SK-N-SH treated with all-trans-retinoic acid at 6 μM for 48 hours (cell line): ENCODE data around the gene ALOX5.

ENCODE experiments used
- ATAC-seq: fragments of 200-7000 bp; cut with Tn5 transposase; 3 replicates; pipeline ENCODE4 v1.9.1; 2020; ENCODE audit warnings: mild to moderate bottlenecking, moderate library complexity
- ARNTL ChIP-seq: fragments of 450-650 bp; formaldehyde crosslinking; IDR thresholded peaks from 2 replicates; pipeline ENCODE4 v1.5.0; 2020; ENCODE audit warnings: low read depth, mild to moderate bottlenecking, moderate library complexity, borderline replicate concordance
- BACH2 ChIP-seq: fragments of 250-450 bp; sonication (Bioruptor Pico); IDR thresholded peaks from 2 replicates; pipeline ENCODE4 v1.9.0; 2021; ENCODE audit warnings: mild to moderate bottlenecking, borderline replicate concordance
- CREB5 ChIP-seq: fragments of 250-450 bp; sonication (Bioruptor Pico); IDR thresholded peaks from 2 replicates; pipeline ENCODE4 v1.5.1; 2020; ENCODE audit warnings: low read depth, mild to moderate bottlenecking, moderate library complexity
- CSDC2 ChIP-seq: fragments of 250-450 bp; sonication (Bioruptor Pico); IDR thresholded peaks from 2 replicates; pipeline ENCODE4 v1.5.0; 2020; ENCODE audit warnings: mild to moderate bottlenecking, moderate library complexity
- CSRNP3 ChIP-seq: fragments of 250-450 bp; sonication (Bioruptor Pico); IDR thresholded peaks from 2 replicates; pipeline ENCODE4 v1.5.1; 2021; ENCODE audit warnings: mild to moderate bottlenecking, moderate library complexity
- ESRRG ChIP-seq: fragments of 250-450 bp; sonication (Bioruptor Pico); IDR thresholded peaks from 2 replicates; pipeline ENCODE4 v1.6.1; 2021; ENCODE audit warnings: mild to moderate bottlenecking
- GLIS3 ChIP-seq: fragments of 250-450 bp; sonication (Bioruptor Pico); IDR thresholded peaks from 2 replicates; pipeline ENCODE4 v1.5.0; 2020; ENCODE audit warnings: mild to moderate bottlenecking, moderate library complexity
- ISL1 ChIP-seq: fragments of 250-450 bp; sonication (Bioruptor Pico); IDR thresholded peaks from 2 replicates; pipeline ENCODE4 v2.1.2; 2022; ENCODE audit warnings: mild to moderate bottlenecking, moderate library complexity
- PATZ1 ChIP-seq: fragments of 250-450 bp; sonication (Bioruptor Pico); IDR thresholded peaks from 2 replicates; pipeline ENCODE4 v1.8.0; 2020; ENCODE audit warnings: mild to moderate bottlenecking, moderate library complexity, borderline replicate concordance
- POU6F1 ChIP-seq: fragments of 250-450 bp; sonication (Bioruptor Pico); IDR thresholded peaks from 2 replicates; pipeline ENCODE4 v1.8.0; 2021; ENCODE audit warnings: low read depth, mild to moderate bottlenecking, moderate library complexity, borderline replicate concordance
- PPARA ChIP-seq: fragments of 250-450 bp; sonication (Bioruptor Pico); IDR thresholded peaks from 2 replicates; pipeline ENCODE4 v1.5.0; 2020; ENCODE audit warnings: mild to moderate bottlenecking, borderline replicate concordance
- RARB ChIP-seq: fragments of 250-450 bp; sonication (Bioruptor Pico); IDR thresholded peaks from 2 replicates; pipeline ENCODE4 v1.8.0; 2021; ENCODE audit warnings: mild to moderate bottlenecking, moderate library complexity
- SNAI2 ChIP-seq: fragments of 250-450 bp; sonication (Bioruptor Pico); IDR thresholded peaks from 2 replicates; pipeline ENCODE4 v1.5.0; 2020; ENCODE audit warnings: mild to moderate bottlenecking, moderate library complexity
- TCF4 ChIP-seq: fragments of 250-450 bp; sonication (Bioruptor Pico); IDR thresholded peaks from 2 replicates; pipeline ENCODE4 v1.8.0; 2021; ENCODE audit warnings: mild to moderate bottlenecking, moderate library complexity, borderline replicate concordance
- TOX ChIP-seq: fragments of 250-450 bp; sonication (Bioruptor Pico); IDR thresholded peaks from 2 replicates; pipeline ENCODE4 v1.8.0; 2021; ENCODE audit warnings: mild to moderate bottlenecking, moderate library complexity, borderline replicate concordance
- ZC3H10 ChIP-seq: fragments of 250-450 bp; sonication (Bioruptor Pico); IDR thresholded peaks from 2 replicates; pipeline ENCODE4 v1.5.1; 2021; ENCODE audit warnings: mild to moderate bottlenecking, moderate library complexity
- ZFP3 ChIP-seq: fragments of 250-450 bp; sonication (Bioruptor Pico); IDR thresholded peaks from 2 replicates; pipeline ENCODE4 v1.5.0; 2020; ENCODE audit warnings: mild to moderate bottlenecking, moderate library complexity
- ZFP30 ChIP-seq: fragments of 450-650 bp; formaldehyde crosslinking; IDR thresholded peaks from 2 replicates; pipeline ENCODE4 v1.5.0; 2022; ENCODE audit warnings: mild to moderate bottlenecking, moderate library complexity
- ZNF565 ChIP-seq: fragments of 450-650 bp; formaldehyde crosslinking; conservative IDR thresholded peaks from 2 replicates; pipeline ENCODE4 v1.5.0; 2020; ENCODE audit warnings: low read depth, mild to moderate bottlenecking, moderate library complexity
- ZNF70 ChIP-seq: fragments of 450-650 bp; formaldehyde crosslinking; IDR thresholded peaks from 2 replicates; pipeline ENCODE4 v1.5.0; 2020; ENCODE audit warnings: mild to moderate bottlenecking, moderate library complexity
- ZNF8 ChIP-seq: fragments of 450-650 bp; formaldehyde crosslinking; IDR thresholded peaks from 2 replicates; pipeline ENCODE4 v1.5.0; 2020; ENCODE audit warnings: mild to moderate bottlenecking, moderate library complexity

The ALOX5 gene

GRCh38 chr10:45457487-45457886 lies 83.5 kb downstream of the ALOX5 start:
- no peak for ATAC-seq
- no peak for TF ChIP-seq RARB
- TF ChIP-seq SNAI2 (CRISPR knock-in tag): no peak
- no peak for TF ChIP-seq CSDC2 (CRISPR knock-in tag)
- TF ChIP-seq POU6F1 (CRISPR knock-in tag): no peak
- TF ChIP-seq ZFP30 (CRISPR knock-in tag): no peak
- no peak for TF ChIP-seq ZC3H10
- TF ChIP-seq ARNTL (CRISPR knock-in tag): no peak
- TF ChIP-seq ZNF565: no peak
- no peak for TF ChIP-seq TCF4 (CRISPR knock-in tag)
- no peak for TF ChIP-seq ZNF70 (CRISPR knock-in tag)
- no peak for TF ChIP-seq ZFP3 (CRISPR knock-in tag)
- no peak for TF ChIP-seq TOX (CRISPR knock-in tag)
- TF ChIP-seq PPARA: no peak
- TF ChIP-seq PATZ1: no peak
- no peak for TF ChIP-seq CSRNP3 (CRISPR knock-in tag)
- TF ChIP-seq ZNF8 (CRISPR knock-in tag): no peak

GRCh38 chr10:45460235-45460878 lies 86.3 kb downstream of the ALOX5 start:
- TF ChIP-seq ZNF8 (CRISPR knock-in tag) (no peak), PPARA (no peak), ISL1 (CRISPR knock-in tag) (no peak), BACH2 (CRISPR knock-in tag) (no peak), SNAI2 (CRISPR knock-in tag) (no peak), TCF4 (CRISPR knock-in tag) (no peak), ZFP3 (CRISPR knock-in tag) (no peak), POU6F1 (CRISPR knock-in tag) (no peak), ZNF565 (no peak)
- ATAC-seq: no peak

GRCh38 chr10:45461034-45461433 lies 87.0 kb downstream of the ALOX5 start:
- ATAC-seq: no peak
- TF ChIP-seq TCF4 (CRISPR knock-in tag): no peak
- no peak for TF ChIP-seq PATZ1
- TF ChIP-seq ZFP30 (CRISPR knock-in tag): no peak
- TF ChIP-seq TOX (CRISPR knock-in tag): no peak
- no peak for TF ChIP-seq CREB5
- no peak for TF ChIP-seq GLIS3 (CRISPR knock-in tag)
- no peak for TF ChIP-seq ESRRG
- no peak for TF ChIP-seq RARB
